DND-41 (cell line): ENCODE measurements around the gene TP53I11.

Experiments
- CTCF ChIP-seq: IDR thresholded peaks from 2 replicates; pipeline ENCODE4 v1.5.1; 2012; ENCODE audit warnings: borderline replicate concordance, low read length, moderate library complexity, mild to moderate bottlenecking; ENCODE audit not compliant: poor library complexity, severe bottlenecking; ENCODE audit errors: extremely low read depth
- EZH2 ChIP-seq: IDR thresholded peaks from 3 replicates; pipeline ENCODE4 v1.6.1; 2012; ENCODE audit warnings: borderline replicate concordance, low read depth, mild to moderate bottlenecking, moderate library complexity, low read length, inconsistent platforms; ENCODE audit not compliant: severe bottlenecking

- no peak for TF ChIP-seq EZH2
- no peak for TF ChIP-seq CTCF
These were observed 37.2 kb downstream of the TP53I11 start for GRCh38 chr11:44913502-44913901.
